ENCODE results near the gene PERP. TPM values are rescaled to one million over a fixed set of nuclear protein-coding genes. Genes with fewer than 3 reads are reported as not detected.
A peak's percentile ranks its signal among the peaks of the same experiment; 100 is the strongest.
"Not testable (repeated sequence)": the region's sequence is repeated elsewhere in the genome, so short reads cannot be mapped to it uniquely, and the experiment has no call there.

PERP gene
- total RNA-seq: 49.1 TPM
- long read RNA-seq, full-length matches to known transcripts: 145 of 150 reads
- long read RNA-seq, partial matches to known transcripts: 0 of 150 reads
- long read RNA-seq, other reads (novel, unspliced or antisense): 5 of 150 reads

- peak; percentile 88 for ATAC-seq
- peak; percentile 83 for DNase-seq (ENCODE audit: missing footprints)
- intact Hi-C loops (cut with DNase I): loop anchor here (5.0 to 10.0 kb wide), 3 partner anchors 295 to 438 kb away; partner anchors contain the start of gene HEBP2
Measured at GRCh38 chr6:138107078-138107751, at the start of gene PERP. Gene PERP (minus strand): TSS chr6:138107419. CDS start chr6:138107340, 79 bp downstream.

GRCh38 chr6:138155443-138155842 lies 48.2 kb upstream of the PERP start:
- no peak for ATAC-seq
- DNase-seq (ENCODE audit: missing footprints): no peak
- intact Hi-C loops (cut with DNase I): no loop called here

- ATAC-seq (no peak), DNase-seq (ENCODE audit: missing footprints) (no peak)
- intact Hi-C loops (cut with DNase I): no loop called here
Measured at GRCh38 chr6:138146544-138146943, 39.3 kb upstream of the PERP start.

- no peak for DNase-seq (ENCODE audit: missing footprints)
- intact Hi-C loops (cut with DNase I): no loop called here
- no peak for ATAC-seq
Measured at GRCh38 chr6:138145402-138145801, 38.2 kb upstream of the PERP start.

- intact Hi-C loops (cut with DNase I): no loop called here
- DNase-seq (ENCODE audit: missing footprints) (no peak), ATAC-seq (no peak)
Measured at GRCh38 chr6:138142806-138143205, 35.6 kb upstream of the PERP start.

GRCh38 chr6:138129190-138129589 lies 22.0 kb upstream of the PERP start:
- intact Hi-C loops (cut with DNase I): no loop called here
- no peak for DNase-seq (ENCODE audit: missing footprints)
- no peak for ATAC-seq

GRCh38 chr6:138128096-138128495 lies 20.9 kb upstream of the PERP start:
- DNase-seq (ENCODE audit: missing footprints) (no peak), ATAC-seq (no peak)
- intact Hi-C loops (cut with DNase I): no loop called here

- intact Hi-C loops (cut with DNase I): no loop called here
- no peak for ATAC-seq
Measured at GRCh38 chr6:138124096-138124495, 16.9 kb upstream of the PERP start.

GRCh38 chr6:138119976-138120375 lies 12.8 kb upstream of the PERP start:
- DNase-seq (ENCODE audit: missing footprints) (no peak), ATAC-seq (no peak)
- intact Hi-C loops (cut with DNase I): loop anchor here (5.0 to 10.0 kb wide), 4 partner anchors 157 to 647 kb away; no protein-coding TSS in a partner anchor

More at GRCh38 chr6:138124096-138124495, 16.9 kb upstream of the PERP start:
- no peak for DNase-seq (ENCODE audit: missing footprints)

GRCh38 chr6:138119229-138119628 lies 12.0 kb upstream of the PERP start:
- intact Hi-C loops (cut with DNase I): loop anchor here (5.0 to 10.0 kb wide), 4 partner anchors 158 to 648 kb away; no protein-coding TSS in a partner anchor
- not testable (repeated sequence) for ATAC-seq; DNase-seq (ENCODE audit: missing footprints)

- no peak for ATAC-seq
- DNase-seq (ENCODE audit: missing footprints): no peak
- intact Hi-C loops (cut with DNase I): loop anchor here (5.0 to 10.0 kb wide), 4 partner anchors 160 to 650 kb away; no protein-coding TSS in a partner anchor
Measured at GRCh38 chr6:138117376-138117914, 10.2 kb upstream of the PERP start.

- DNase-seq (ENCODE audit: missing footprints): no peak
- ATAC-seq: no peak
Measured at GRCh38 chr6:138116661-138116999, 9.4 kb upstream of the PERP start.

GRCh38 chr6:138115877-138116660 lies 8.8 kb upstream of the PERP start:
- DNase-seq (ENCODE audit: missing footprints): peak; percentile 68
- ATAC-seq: peak; percentile 83
- intact Hi-C loops (cut with DNase I): loop anchor here (5.0 to 10.0 kb wide), 4 partner anchors 161 to 651 kb away; no protein-coding TSS in a partner anchor

More at GRCh38 chr6:138116661-138116999, 9.4 kb upstream of the PERP start:
- intact Hi-C loops (cut with DNase I): loop anchor here (5.0 to 10.0 kb wide), 4 partner anchors 161 to 651 kb away; no protein-coding TSS in a partner anchor

GRCh38 chr6:138115201-138115600 lies 8.0 kb upstream of the PERP start:
- ATAC-seq: no peak
- intact Hi-C loops (cut with DNase I): loop anchor here (5.0 to 10.0 kb wide), 4 partner anchors 162 to 652 kb away; no protein-coding TSS in a partner anchor
- DNase-seq (ENCODE audit: missing footprints): no peak

GRCh38 chr6:138113588-138114210 lies 6.5 kb upstream of the PERP start:
- ATAC-seq (no peak), DNase-seq (ENCODE audit: missing footprints) (no peak)
- intact Hi-C loops (cut with DNase I): loop anchor here (10.0 kb wide), 1 partner anchor 401 kb away; no protein-coding TSS in a partner anchor

GRCh38 chr6:138110229-138110628 lies 3.0 kb upstream of the PERP start:
- intact Hi-C loops (cut with DNase I): loop anchor here (10.0 kb wide), 1 partner anchor 405 kb away; no protein-coding TSS in a partner anchor
- ATAC-seq (no peak), DNase-seq (ENCODE audit: missing footprints) (no peak)

GRCh38 chr6:138109042-138109997 lies 2.1 kb upstream of the PERP start:
- ATAC-seq (no peak), DNase-seq (ENCODE audit: missing footprints) (no peak)
- intact Hi-C loops (cut with DNase I): loop anchor here (1.0 to 10.0 kb wide), 4 partner anchors 108 to 435 kb away; partner anchors contain the start of gene HEBP2

Measured in Right ventricle myocardium inferior (tissue), 1 donor.